OCI-LY1 (cell line): Measurements from ENCODE around the gene IGSF10.

Experiments
- EZH2 ChIP-seq: fragments of 200-600 bp; sonication (generic), shearing (Covaris generic); IDR thresholded peaks from 2 replicates; pipeline ENCODE4 v1.8.0; 2017; ENCODE audit warnings: borderline replicate concordance, mixed run types, mild to moderate bottlenecking, antibody characterized with exemption, low read length, moderate library complexity, mixed read lengths
- TF ChIP-seq, protein P1 (sequence below): fragments of 200-600 bp; sonication (generic), shearing (Covaris generic); IDR thresholded peaks from 2 replicates; pipeline ENCODE4 v1.5.1; 2017; ENCODE audit warnings: mild to moderate bottlenecking, antibody characterized with exemption, low read length, moderate library complexity, mixed read lengths

DNA sequence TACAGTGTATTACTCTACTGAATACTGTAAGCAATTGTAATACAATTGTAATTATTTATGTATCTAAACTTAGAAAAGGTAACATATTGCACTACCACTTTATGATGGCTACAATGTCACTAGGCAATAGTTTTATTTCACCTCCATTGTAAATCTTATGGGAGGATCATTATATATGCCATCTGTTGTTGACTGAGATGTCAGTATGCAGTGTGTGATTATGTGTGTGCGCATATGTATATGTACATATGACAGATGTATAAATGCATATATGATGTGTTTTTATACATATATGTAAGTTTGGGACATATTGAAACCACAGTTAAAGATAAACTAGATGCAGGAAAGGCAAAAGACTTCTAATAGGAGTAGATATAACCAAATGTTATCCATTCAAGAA lies 8.5 kb downstream of the IGSF10 start:
- TF ChIP-seq, protein P1, sequence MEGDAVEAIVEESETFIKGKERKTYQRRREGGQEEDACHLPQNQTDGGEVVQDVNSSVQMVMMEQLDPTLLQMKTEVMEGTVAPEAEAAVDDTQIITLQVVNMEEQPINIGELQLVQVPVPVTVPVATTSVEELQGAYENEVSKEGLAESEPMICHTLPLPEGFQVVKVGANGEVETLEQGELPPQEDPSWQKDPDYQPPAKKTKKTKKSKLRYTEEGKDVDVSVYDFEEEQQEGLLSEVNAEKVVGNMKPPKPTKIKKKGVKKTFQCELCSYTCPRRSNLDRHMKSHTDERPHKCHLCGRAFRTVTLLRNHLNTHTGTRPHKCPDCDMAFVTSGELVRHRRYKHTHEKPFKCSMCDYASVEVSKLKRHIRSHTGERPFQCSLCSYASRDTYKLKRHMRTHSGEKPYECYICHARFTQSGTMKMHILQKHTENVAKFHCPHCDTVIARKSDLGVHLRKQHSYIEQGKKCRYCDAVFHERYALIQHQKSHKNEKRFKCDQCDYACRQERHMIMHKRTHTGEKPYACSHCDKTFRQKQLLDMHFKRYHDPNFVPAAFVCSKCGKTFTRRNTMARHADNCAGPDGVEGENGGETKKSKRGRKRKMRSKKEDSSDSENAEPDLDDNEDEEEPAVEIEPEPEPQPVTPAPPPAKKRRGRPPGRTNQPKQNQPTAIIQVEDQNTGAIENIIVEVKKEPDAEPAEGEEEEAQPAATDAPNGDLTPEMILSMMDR: no peak
- no peak for TF ChIP-seq EZH2
